CD4-positive, alpha-beta T cell treated with Interleukin-12 subunit alpha and Interleukin-12 subunit beta, for 1 hour (primary cell): Measurements from ENCODE around the gene CCM2.
A peak's percentile ranks its signal among the peaks of the same experiment; 100 is the strongest.

Experiments
- DNase-seq: peaks from one replicate; pipeline ENCODE4 v3.0.0-alpha.2; 2020

Gene CCM2

DNA sequence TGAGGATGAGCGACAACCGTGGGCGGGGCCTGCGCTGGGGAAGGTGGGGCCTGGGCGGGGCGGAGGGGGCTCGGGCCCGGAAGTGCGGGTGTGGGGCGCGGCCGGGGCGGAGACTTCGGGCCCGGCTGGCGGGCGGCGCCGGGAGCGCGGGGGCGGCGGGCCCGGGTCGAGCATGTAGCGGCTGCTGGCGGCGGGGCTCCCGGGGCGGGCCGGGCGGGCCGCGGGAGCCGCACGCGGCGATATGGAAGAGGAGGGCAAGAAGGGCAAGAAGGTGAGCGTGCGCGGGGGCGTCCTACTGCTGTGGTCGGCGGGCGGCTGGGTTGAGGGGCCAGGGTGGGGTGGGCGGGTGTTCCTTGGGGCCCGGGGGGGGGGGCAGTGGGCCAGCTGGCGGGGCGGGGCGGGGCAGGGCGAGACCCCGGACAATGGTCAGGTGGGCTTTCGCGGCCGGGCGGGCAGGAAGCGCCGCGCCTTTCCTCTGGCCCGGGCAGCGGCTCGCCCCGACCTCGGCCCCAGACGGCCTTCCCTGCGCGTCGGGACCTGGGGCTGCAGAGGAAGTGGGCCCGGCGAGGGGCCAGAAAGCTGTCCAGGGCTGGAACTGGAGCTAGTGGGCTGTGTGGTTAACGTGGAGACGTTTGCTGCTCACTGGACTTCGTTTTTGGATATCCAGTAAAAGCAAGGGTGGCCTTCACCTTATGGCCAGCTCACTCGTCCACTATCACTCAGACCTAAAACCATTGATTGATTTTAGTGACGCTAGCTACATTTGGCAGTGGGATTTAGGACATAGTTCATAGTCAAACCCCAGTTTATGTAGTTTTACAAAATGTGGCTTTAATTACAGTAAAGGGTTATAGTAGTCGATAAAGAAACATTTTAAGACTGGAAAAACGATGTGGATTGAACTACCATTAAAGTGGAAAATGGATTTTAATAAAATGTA is at the start of gene CCM2:
Gene CCM2, plus strand, starts transcription at position 109 of the 940 bp plus-strand sequence. Its CDS starts 133 bp downstream, at position 242.
- DNase-seq, result no peak

DNA sequence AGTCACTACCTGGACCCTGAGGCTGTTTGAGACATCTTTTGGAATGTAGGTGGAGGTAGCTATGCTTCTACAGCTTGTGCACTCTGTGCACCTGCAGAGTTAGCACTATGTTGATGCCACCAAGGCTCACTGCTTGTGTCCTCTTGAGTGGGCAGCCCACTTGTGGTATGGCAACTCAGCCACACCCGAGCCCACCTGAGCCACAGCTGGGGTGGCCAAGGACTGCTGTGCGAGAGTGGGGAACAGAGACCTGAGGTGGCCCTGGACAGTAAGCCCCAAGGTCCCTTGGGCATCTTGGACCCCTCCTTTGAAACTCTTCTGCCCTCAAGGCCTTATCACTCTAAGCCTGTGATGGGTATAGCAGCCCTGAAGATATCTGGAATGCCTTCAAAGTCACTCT is 46.8 kb upstream of the CCM2 start:
- DNase-seq, result no peak

- no peak for DNase-seq
These were observed 44.3 kb upstream of the CCM2 start for GRCh38 chr7:44955733-44956132.

DNA sequence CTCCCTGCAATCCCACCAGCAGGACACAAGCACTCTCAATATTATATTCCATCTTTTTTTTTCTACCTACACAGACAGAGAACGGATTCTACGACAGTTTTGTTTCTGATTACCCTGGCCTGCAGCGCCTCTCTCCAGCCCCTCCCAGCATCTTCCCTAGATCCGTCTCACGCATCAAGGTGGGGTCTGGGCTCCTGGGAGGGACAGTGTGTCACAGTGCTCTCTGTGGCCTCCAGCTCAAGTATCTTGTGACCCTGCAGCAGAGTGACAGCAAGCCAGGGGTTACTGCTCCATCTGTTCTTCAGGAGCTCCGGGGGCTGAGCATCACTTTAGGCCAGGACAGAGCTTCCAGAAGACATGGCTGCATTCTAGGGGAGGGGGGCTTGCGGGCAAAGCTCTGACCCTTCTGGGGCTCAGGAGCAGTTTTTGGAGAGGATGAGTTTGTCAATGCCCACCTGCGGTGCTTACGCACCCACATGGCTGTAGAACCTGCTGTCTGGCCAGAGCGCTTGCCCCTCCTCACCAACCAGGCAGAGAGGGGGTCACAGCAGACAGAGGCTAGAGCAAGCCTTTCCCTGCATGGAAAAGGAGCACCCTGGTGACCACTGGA is 43.7 kb upstream of the CCM2 start:
- no peak for DNase-seq

DNA sequence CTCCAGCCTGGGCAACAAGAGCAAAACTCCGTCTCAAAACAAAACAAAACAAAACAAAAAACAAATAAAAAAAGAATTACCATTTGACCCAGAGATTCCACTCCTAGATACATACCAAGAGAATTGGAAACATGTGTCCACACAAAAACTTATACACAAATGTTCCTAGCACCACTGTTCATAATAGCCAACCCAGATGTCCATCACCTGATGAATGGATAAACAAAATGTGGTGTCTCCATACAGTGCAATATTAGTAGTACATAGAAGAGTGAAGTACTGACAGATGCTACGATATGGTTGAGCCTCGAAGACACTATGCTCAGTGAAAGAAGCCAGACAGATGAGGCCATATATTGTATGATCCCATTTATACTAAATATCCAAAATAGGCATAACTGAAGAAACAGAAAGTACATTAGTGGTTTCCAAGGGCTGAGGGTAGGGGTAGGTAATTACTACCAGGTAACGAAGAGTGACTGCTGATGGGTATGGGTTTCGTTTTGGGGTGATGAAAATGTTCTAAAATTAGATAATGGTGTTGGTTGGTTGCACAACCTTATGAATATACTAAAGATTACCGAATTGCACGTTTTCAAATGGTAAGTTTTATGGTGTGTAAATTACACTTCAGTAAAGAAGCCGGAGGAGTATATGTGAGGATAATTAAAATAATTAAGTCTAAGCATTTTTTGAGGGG is 41.2 kb upstream of the CCM2 start:
- no peak for DNase-seq

DNA sequence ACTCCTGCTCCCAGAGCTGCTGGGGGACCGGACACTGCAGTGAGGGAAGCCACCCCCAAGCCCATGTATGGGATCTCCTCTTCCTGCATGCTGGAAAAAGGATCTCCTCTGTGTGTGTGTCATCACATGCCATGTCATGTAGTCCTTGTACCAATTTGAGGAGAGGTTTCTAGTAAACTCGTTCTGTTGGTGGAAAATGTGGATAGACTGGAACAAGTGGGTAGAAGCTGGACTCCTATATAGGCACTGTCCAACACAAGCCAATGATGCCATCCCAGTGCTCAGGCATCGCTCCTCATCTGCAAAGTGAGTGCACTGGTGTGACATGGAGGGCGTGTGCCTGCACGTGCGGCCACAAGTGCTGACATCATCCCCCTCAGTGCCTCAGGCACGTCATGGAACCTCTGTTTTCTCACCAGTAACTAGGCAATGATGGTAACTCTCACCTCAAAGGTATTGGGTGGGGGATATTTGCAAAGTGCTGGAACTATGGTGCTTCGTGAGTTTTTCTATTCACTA is 40.5 kb upstream of the CCM2 start:
- peak; percentile 50 for DNase-seq

DNA sequence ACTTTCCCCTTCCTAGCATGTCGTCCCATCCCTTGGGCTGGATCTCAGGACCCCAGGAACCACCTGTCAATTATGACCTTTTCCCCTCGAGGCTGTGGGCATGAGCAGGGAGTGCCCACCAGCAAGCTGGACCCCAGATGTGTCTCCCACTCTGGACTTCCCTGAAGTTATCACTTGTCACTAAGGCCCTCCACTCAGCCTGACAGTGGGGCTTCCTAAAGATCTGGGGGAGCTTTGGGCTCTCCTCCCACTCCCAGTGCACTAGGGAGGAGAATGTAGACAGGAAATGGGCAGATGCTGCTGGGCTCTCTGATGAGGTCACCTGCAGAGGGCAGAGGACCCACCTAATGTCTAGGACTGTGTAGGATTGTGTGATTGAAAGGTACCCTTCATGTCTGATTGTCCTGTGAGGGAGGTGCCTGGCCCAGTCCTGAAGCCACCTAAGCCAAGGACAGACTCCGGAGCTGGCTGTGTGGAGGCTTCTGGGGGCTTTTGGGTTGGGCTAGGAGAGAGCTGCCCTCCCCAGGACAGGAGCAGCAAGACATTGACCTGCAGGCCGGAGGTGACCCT is 39.9 kb upstream of the CCM2 start:
- DNase-seq, result no peak

GRCh38 chr7:44961844-44962482 is 38.0 kb upstream of the CCM2 start:
- no peak for DNase-seq

DNA sequence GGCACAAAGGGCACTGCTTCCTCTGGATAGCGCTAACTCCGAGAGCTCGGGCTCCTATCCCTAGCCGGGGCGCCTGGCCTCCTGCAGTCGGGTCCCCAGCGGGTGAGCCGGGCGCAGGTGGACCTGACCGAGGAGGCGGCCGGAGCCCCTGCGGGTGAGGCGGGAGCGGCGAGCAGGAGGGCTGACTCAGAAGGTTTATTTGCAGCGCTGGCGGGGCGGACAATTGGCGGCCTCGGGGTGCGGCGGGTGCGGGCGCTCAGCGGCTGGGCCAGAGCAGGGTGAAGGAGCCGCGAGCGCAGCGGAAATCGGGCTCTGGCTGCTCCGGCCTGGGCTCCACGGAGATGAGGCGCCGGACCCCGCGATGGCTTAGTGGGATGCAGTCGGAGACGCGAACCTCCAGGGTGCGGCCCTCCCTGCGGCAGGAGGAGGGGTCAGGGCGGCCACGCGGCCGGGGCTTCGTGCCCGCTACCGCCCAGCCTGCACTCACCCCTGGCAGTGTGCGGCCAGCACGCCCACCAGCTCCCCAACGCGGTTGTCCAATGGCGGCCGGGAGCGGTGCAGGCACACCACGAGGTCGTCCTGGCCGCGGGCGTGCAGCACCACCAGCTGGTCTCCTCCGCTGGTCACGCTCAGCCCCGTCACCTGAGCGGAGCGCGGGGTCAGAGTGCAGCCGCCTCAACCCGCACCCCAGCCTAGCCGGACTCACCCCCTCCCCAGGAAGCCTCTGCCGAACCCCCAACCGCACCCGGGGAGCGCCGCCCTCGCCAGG is 37.3 kb upstream of the CCM2 start:
- no peak for DNase-seq

DNA sequence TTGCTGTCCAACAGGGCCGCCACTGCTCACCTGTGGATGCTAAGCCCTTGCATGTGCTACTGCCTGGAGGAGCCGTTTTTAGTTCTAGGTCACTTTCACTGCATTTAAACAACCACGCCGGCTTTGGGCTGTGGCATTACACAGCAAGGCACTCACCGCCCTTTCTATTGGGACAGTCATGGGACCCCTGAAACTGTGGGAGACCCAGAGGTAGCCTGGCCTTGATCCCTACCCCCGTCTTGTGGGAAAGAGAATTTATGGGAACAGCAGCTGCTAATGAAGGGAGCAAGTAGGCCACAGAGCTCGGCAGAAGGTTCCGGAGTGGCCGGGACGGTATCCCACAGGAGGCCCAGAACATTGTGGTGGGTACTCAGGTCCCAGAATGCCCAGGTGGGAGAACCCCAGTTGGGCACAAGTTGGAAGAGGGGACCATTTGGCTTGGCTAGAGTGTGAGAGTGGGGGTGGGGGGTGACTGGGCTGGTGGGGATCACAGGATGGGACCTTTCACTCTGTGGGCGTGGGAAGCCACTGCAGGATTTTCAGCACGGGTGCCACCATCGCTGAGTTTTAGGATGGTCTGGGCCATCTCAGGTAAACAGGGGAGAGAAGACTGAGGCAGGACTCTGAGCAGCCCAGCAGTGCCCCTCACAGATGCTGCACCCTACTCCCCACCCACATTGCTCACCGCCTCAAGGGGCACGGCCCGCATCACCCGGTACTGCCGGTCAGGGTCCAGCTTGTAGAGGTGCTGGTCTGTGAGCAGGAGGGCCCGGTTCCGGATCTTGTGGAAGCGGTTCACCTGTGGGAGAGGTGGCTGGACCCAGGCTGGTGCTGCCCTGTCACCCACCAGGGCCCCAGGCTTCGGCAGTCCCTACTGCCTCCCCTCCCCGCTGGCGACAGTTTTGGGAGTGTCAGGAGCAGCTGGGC is 36.4 kb upstream of the CCM2 start:
- DNase-seq, result no peak

GRCh38 chr7:44964384-44964830 is 35.6 kb upstream of the CCM2 start:
- no peak for DNase-seq

GRCh38 chr7:44964831-44965440 is 35.1 kb upstream of the CCM2 start:
- DNase-seq, result no peak

DNA sequence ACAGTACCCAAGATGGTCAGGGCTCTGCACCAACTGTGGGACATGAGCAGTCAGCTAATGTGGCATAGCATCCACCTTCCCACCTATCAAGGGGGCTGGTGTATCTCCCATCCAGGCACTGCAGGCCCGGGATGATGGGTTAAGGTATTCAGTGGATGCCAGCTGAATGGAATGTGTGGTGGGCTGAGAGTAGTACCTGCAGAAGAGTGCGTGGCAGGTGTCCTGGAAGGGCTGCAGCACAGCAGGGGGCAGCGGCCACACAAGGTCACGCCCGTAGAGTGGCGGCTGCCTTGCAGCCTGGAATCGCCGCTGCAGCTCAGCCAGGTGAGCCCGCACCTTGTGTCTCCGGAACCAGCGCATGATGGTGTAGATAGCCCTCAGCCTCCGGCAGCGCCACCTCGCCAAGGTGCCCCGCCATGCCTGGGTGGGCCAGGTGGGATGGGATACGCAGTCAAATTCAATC is 34.5 kb upstream of the CCM2 start:
- no peak for DNase-seq

DNA sequence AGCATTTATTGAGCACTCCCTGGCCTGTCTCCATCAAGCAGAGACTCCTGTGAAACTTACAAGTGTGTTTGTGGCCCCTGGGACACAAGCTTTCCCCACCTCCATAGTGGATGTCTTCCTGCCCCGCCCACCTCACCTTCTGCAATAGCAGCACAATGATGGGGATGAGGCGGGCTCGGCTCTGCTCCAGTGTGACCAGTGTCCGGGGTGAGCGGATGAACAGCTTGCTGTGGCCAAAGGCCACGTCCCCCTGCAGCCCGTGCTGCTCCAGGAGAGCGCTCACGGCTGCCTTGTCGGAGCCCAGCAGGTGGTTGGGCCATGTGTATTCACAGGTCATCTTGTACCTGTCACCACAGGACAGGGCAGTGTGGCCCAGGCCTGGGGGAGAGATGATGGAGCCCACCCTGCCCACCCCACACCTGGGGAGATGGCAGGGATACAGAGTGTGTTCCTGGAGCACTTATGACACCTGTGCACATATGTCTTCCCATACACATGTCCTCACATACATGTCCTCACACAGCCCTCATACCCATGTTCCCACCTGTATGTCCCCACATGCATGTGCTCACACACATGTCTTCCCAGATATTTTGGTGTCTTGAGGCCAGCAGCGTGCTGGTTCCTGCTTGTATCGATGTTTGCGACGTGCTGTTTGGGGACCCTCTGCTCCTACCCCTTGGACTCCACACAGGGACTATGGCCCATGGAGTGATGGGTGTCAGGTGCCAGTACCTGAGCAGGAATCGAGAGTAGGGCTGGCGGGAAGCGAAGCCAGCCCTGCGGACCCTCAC is 33.9 kb upstream of the CCM2 start:
- no peak for DNase-seq

DNA sequence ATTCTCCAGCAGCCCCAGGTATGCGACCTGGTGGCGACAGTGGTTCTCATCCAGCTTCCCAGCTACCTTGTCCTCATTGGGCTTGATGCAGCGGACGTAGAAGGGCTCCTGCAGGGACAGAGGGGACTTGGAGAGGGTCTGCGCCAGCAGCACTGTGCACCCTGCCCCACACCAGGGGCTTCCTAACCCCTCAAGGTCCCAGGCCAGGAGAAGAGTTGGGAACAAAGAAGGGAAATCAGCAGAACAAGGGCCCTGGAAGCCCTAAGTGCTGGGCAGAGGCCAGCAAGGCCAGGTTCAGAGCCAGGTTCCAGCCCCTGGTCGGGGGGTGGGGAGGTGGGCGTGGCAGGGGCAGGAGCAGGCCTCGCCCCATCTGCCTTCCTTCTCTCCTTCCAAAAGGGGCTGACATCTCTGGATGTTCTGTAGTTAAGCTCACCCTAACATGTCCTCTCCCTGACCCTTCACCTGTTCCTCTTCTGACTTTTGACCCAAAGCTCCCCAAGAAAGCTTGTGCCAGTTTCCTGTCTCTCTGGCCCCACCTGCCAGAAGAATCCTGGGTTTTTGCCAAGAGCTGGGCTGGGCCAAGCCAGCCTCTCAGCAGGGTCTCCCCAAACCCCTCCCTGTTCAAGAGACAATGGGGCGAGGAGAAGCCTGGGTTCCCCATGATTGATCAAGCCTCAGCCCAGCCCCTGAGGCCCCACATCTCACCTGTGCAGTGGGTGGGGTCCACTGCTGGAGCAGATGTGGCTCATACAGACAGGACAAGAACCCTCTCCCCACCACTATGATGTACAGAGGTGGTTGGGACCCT is 33.1 kb upstream of the CCM2 start:
- no peak for DNase-seq

GRCh38 chr7:44967571-44968446 is 32.2 kb upstream of the CCM2 start:
- DNase-seq, result no peak

DNA sequence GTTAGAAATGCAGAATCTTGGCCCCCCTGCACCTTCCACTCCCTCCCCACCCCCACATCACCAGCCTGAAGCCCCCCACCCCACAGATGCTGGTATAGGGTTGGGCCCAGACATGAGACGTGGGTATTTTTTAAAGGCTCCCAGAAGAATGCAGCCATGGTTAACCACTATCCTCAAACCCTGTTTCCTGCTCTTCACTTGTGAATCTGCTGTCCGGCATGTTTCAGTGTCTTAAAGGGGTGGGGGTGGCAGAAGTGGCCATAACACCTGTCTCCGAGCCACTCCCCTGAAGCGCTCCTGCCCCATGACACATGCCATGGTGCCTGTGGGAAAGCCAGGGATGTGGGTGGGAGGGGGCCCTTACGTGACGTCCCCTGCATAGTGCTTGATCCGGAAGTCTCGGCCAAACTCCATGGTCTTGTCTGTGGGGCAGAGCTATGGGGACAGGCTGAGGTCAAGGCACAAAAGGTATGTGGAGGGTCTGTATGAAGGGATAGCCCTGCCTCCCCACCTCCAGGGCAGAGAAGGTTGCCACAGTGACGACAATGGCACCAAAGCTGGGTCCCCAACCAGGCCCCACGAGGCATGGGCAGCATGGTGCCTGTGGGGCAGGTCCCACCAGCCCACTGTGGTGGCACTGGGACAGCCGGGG is 30.8 kb upstream of the CCM2 start:
- DNase-seq, result no peak
